Umbilical cord (tissue), 2 donors: ENCODE data around the gene SFTPA2. TPM values are rescaled to one million over a fixed set of nuclear protein-coding genes. Genes with fewer than 3 reads are reported as not detected.
"Not testable (repeated sequence)": the region's sequence is repeated elsewhere in the genome, so short reads cannot be mapped to it uniquely, and the experiment has no call there.

ENCODE experiments used
- DNase-seq: peaks from one replicate; pipeline ENCODE4 v3.0.0-alpha.2; 2015; ENCODE audit warnings: low spot score
- total RNA-seq: library from RNA; depleted of rRNA; stranded (reverse); fragments of >200 nt; gene quantifications from one replicate; pipeline ENCODE4 v1.2.3, GENCODE V29; 2014; ENCODE audit warnings: low replicate concordance; ENCODE audit not compliant: insufficient read depth

Gene SFTPA2
- total RNA-seq, 1 donor from 2014 or later, result 2.6 TPM

GRCh38 chr10:79511891-79512583 lies 48.2 kb downstream of the SFTPA2 start, which contains the start of gene EIF5AL1:
Gene EIF5AL1 (plus strand): TSS chr10:79512533. CDS start chr10:79512650, 117 bp downstream.
- not testable (repeated sequence) for DNase-seq

- not testable (repeated sequence) for DNase-seq
Observed at GRCh38 chr10:79509934-79510508, 50.2 kb downstream of the SFTPA2 start.

- DNase-seq, result not testable (repeated sequence)
Observed at GRCh38 chr10:79509306-79509933, 50.8 kb downstream of the SFTPA2 start.

GRCh38 chr10:79508245-79508644 lies 52.0 kb downstream of the SFTPA2 start:
- DNase-seq, result not testable (repeated sequence)

GRCh38 chr10:79507440-79508167 lies 52.6 kb downstream of the SFTPA2 start:
- no peak for DNase-seq

Other genes starting within 250 kb of the SFTPA2 start
- 23.1 TPM for gene PPIF, start 212.9 kb downstream of the SFTPA2 start, total RNA-seq
- 33.7 TPM for gene ZCCHC24, start 114.8 kb downstream of the SFTPA2 start, total RNA-seq
- gene EIF5AL1, start 47.9 kb downstream of the SFTPA2 start, total RNA-seq, result 0.48 TPM
- gene SFTPA1, start 50.5 kb upstream of the SFTPA2 start, total RNA-seq, result 0.48 TPM
- gene NUTM2B, start 142.8 kb upstream of the SFTPA2 start, total RNA-seq, result 2.2 TPM